SK-N-SH (cell line): ENCODE measurements around the gene CLEC1B. TPM values are rescaled to one million over a fixed set of nuclear protein-coding genes. Genes with fewer than 3 reads are reported as not detected.

Experiments
- CTCF ChIA-PET: fragments of 300-600, 350-600 bp; formaldehyde crosslinking; extraction: SDS; loops from one replicate; lab custom pipeline; 2021; lab: Yijun Ruan, JAX
- POLR2A ChIA-PET: fragments of 350-600 bp; sonication (Branson Sonifier 250); formaldehyde crosslinking; extraction: SDS; loops from one replicate; lab custom pipeline; 2020; ENCODE audit warnings: antibody characterized with exemption, inconsistent platforms; lab: Yijun Ruan, JAX
- DNase-seq: peaks from one replicate; pipeline ENCODE4 v3.0.0; 2012
- H2AFZ ChIP-seq: fragments of 200-600 bp; sonication (generic); 2 replicates; pipeline ENCODE4 v1.8.1; 2016; ENCODE audit warnings: antibody characterized with exemption, mild to moderate bottlenecking, low read depth
- H3F3A ChIP-seq: fragments of 200-600 bp; sonication (generic); replicated peaks from 2 replicates; pipeline ENCODE3; 2016; ENCODE audit warnings: antibody characterized with exemption, mild to moderate bottlenecking; ENCODE audit not compliant: insufficient read depth
- H3K27ac ChIP-seq, 2 experiments: fragments of 200-500 bp in 1 of 2; fragments of 200-600 bp in 1 of 2; sonication (Bioruptor generic) in 1 of 2; sonication (generic), shearing (Covaris generic) in 1 of 2; 2 replicates each; pipeline versions ENCODE4 v1.5.1 to v1.6.1; 2014 to 2016; ENCODE audit warnings: low read depth in 2 of 2, inconsistent platforms in 1 of 2, low read length in 1 of 2, mild to moderate bottlenecking in 1 of 2, mixed read lengths in 1 of 2
- H3K27me3 ChIP-seq: fragments of 200-600 bp; sonication (generic), shearing (Covaris generic); 2 replicates; pipeline ENCODE4 v1.6.1; 2016; ENCODE audit warnings: mixed run types; ENCODE audit not compliant: insufficient read depth
- H3K36me3 ChIP-seq, 2 experiments: fragments of 200-500 bp in 1 of 2; fragments of 200-600 bp in 1 of 2; sonication (Bioruptor generic) in 1 of 2; sonication (generic) in 1 of 2; replicated peaks in 1 of 2; 2 replicates each; pipeline versions ENCODE3 to v1.5.1; 2014 to 2016; ENCODE audit warnings: low read length in 1 of 2, mild to moderate bottlenecking in 1 of 2; ENCODE audit not compliant: insufficient read depth in 2 of 2, control insufficient read depth in 1 of 2
- H3K4me1 ChIP-seq, 2 experiments: fragments of 200-500 bp in 1 of 2; fragments of 200-600 bp in 1 of 2; sonication (Bioruptor generic) in 1 of 2; sonication (generic), shearing (Covaris generic) in 1 of 2; 2 replicates each; pipeline versions ENCODE4 v1.5.1 to v1.6.1; 2014 to 2016; ENCODE audit warnings: low read depth in 1 of 2, low read length in 1 of 2, mixed run types in 1 of 2; ENCODE audit not compliant: insufficient read depth in 2 of 2, control insufficient read depth in 1 of 2
- H3K4me2 ChIP-seq: fragments of 200-600 bp; sonication (generic), shearing (Covaris generic); 2 replicates; pipeline ENCODE4 v1.6.1; 2017; ENCODE audit warnings: mixed run types
- H3K4me3 ChIP-seq, 2 experiments: fragments of 200-500 bp in 1 of 2; fragments of 200-600 bp in 1 of 2; sonication (Bioruptor generic) in 1 of 2; sonication (generic), shearing (Covaris generic) in 1 of 2; 2 replicates each; pipeline versions ENCODE4 v1.5.1 to v1.8.1; 2014 to 2016; ENCODE audit warnings: low read depth in 2 of 2, inconsistent platforms in 1 of 2, low read length in 1 of 2, mild to moderate bottlenecking in 1 of 2, mixed read lengths in 1 of 2, moderate library complexity in 1 of 2
- H3K79me2 ChIP-seq: fragments of 200-600 bp; sonication (generic); 2 replicates; pipeline ENCODE4 v1.8.1; 2017; ENCODE audit warnings: mild to moderate bottlenecking; ENCODE audit not compliant: insufficient read depth
- H3K9ac ChIP-seq: fragments of 200-600 bp; sonication (generic); 2 replicates; pipeline ENCODE4 v1.6.1; 2017; ENCODE audit warnings: mixed run types
- H3K9me2 ChIP-seq: fragments of 200-600 bp; sonication (generic); 2 replicates; pipeline ENCODE4 v1.6.1; 2017; ENCODE audit warnings: mixed run types
- H3K9me3 ChIP-seq: fragments of 200-600 bp; sonication (generic); 2 replicates; pipeline ENCODE4 v1.6.1; 2017; ENCODE audit warnings: mixed run types, mild to moderate bottlenecking, moderate library complexity
- H4K20me1 ChIP-seq: fragments of 200-600 bp; sonication (generic); 2 replicates; pipeline ENCODE4 v1.6.1; 2017; ENCODE audit warnings: mild to moderate bottlenecking, mixed run types; ENCODE audit not compliant: insufficient read depth
- CHD2 ChIP-seq: fragments of 150-350 bp; IDR thresholded peaks from 2 replicates; pipeline ENCODE4 v1.6.1; 2018; ENCODE audit warnings: low read length; ENCODE audit not compliant: partially characterized antibody
- EP300 ChIP-seq, 2 experiments: IDR thresholded peaks; 2 replicates each; pipeline versions ENCODE4 v1.4.0 to v1.6.1; 2012; ENCODE audit warnings: borderline replicate concordance in 1 of 2, low read depth in 1 of 2, low read length in 1 of 2
- FOXJ3 ChIP-seq: sonication (generic); formaldehyde crosslinking; IDR thresholded peaks from 2 replicates; pipeline ENCODE4 v1.5.1; 2020; ENCODE audit warnings: mild to moderate bottlenecking, missing genetic modification reagents
- FOXM1 ChIP-seq: IDR thresholded peaks from 2 replicates; pipeline ENCODE4 v1.4.0; 2012; ENCODE audit warnings: low read depth, mild to moderate bottlenecking
- GABPA ChIP-seq: IDR thresholded peaks from 2 replicates; pipeline ENCODE4 v1.4.0; 2012; ENCODE audit warnings: low read depth, mild to moderate bottlenecking
- RAD21 ChIP-seq: IDR thresholded peaks from 2 replicates; pipeline ENCODE4 v1.6.1; 2012; ENCODE audit warnings: mild to moderate bottlenecking, low read length
- RFX5 ChIP-seq: IDR thresholded peaks from 2 replicates; pipeline ENCODE4 v1.6.1; 2012; ENCODE audit warnings: mild to moderate bottlenecking, improper control_type of control experiment, low read length
- RXRA ChIP-seq: IDR thresholded peaks from 2 replicates; pipeline ENCODE4 v1.4.0; 2012; ENCODE audit warnings: low read depth, mild to moderate bottlenecking, borderline replicate concordance
- TAF1 ChIP-seq: IDR thresholded peaks from 2 replicates; pipeline ENCODE4 v1.6.1; 2012; ENCODE audit warnings: low read depth, mild to moderate bottlenecking, low read length, moderate library complexity, borderline replicate concordance
- TCF12 ChIP-seq: IDR thresholded peaks from 2 replicates; pipeline ENCODE4 v1.4.0; 2012
- YY1 ChIP-seq: IDR thresholded peaks from 2 replicates; pipeline ENCODE4 v1.4.0; 2012; ENCODE audit warnings: low read depth, mild to moderate bottlenecking
- WGBS: methylation state at CpG from one replicate; pipeline ENCODE4 v1.1.6; 2017; ENCODE audit warnings: low lambda C conversion rate; 5-methylcytosine and 5-hydroxymethylcytosine counted together
- polyA plus RNA-seq, 3 experiments: library from polyadenylated mRNA; depleted of rRNA; stranded (reverse); fragments of >200 nt; gene quantifications; 2 replicates each; pipeline ENCODE4 v1.2.3, GENCODE V29; 2012
- TF ChIP-seq, protein P1 (sequence below): fragments of 150-350 bp; IDR thresholded peaks from 2 replicates; pipeline ENCODE4 v1.6.1; 2016; ENCODE audit warnings: mild to moderate bottlenecking, low read depth, low read length
- TF ChIP-seq, protein P2 (sequence below): IDR thresholded peaks from 2 replicates; pipeline ENCODE4 v1.4.0; 2012; ENCODE audit warnings: low read depth, borderline replicate concordance
- TF ChIP-seq, protein P3 (sequence below): fragments of 150-350 bp; IDR thresholded peaks from 2 replicates; pipeline ENCODE4 v1.6.1; 2017; ENCODE audit warnings: antibody characterized with exemption, low read length, low read depth, borderline replicate concordance
- TF ChIP-seq, protein P4 (sequence below): fragments of 200-600 bp; sonication (generic); IDR thresholded peaks from 2 replicates; pipeline ENCODE4 v1.6.1; 2017; ENCODE audit warnings: antibody characterized with exemption, mild to moderate bottlenecking, moderate library complexity

The CLEC1B gene
- polyA plus RNA-seq, 1 of the 3 experiments (the other 2 are of a cell fraction): not detected

DNA sequence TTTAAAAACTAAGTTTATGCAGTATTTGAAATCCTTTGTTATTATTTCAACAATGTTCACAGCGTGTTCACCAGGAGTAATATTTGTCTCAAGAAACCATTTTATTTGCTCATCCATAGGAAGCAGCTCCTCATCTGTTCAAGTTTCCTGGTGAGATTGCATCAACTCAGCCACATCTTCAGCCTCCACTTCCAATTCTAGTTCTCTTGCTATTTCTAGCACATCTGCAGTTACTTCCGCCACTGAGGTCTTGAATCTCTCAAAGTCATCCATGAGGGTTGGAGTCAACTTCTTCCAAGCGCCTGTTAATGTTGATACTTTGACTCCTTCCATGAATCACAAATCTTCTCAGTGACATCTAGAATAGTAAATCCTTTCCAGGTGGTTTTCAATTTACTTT lies 49.6 kb upstream of the CLEC1B start:
- Histone ChIP-seq H3K27ac (no peak overlapping the region), H3K36me3 (no peaks in the 10 kb centered on the region), H3K27me3 (no peaks in the 10 kb centered on the region; the same call in 1 of the 2 replicates), H4K20me1 (no peaks in the 10 kb centered on the region), H3K4me3 (no peak overlapping the region), H3K4me2 (no peak overlapping the region), H3K79me2 (no peaks in the 10 kb centered on the region), H3F3A (no peaks in the 10 kb centered on the region), H3K4me1 (no peaks in the 10 kb centered on the region), H3K9me3 (no peaks in the 10 kb centered on the region), H2AFZ (no peak overlapping the region), H3K9me2 (no peaks in the 10 kb centered on the region), H3K9ac (no peak overlapping the region)
- DNase-seq: no peak
- ChIA-PET CTCF (no interaction called here), POLR2A (no interaction called here)
- WGBS: 9% methylated on average over 3 of the region's 3 CpGs
- no peak for TF ChIP-seq EP300 (IDR thresholded peaks at IDR 0.05; ENCODE audit: borderline replicate concordance in 1 of 2, low read depth in 1 of 2, low read length in 1 of 2)
- TF ChIP-seq, protein P1, sequence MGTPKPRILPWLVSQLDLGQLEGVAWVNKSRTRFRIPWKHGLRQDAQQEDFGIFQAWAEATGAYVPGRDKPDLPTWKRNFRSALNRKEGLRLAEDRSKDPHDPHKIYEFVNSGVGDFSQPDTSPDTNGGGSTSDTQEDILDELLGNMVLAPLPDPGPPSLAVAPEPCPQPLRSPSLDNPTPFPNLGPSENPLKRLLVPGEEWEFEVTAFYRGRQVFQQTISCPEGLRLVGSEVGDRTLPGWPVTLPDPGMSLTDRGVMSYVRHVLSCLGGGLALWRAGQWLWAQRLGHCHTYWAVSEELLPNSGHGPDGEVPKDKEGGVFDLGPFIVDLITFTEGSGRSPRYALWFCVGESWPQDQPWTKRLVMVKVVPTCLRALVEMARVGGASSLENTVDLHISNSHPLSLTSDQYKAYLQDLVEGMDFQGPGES: no peak
- no peak for TF ChIP-seq YY1
- TF ChIP-seq, protein P2, sequence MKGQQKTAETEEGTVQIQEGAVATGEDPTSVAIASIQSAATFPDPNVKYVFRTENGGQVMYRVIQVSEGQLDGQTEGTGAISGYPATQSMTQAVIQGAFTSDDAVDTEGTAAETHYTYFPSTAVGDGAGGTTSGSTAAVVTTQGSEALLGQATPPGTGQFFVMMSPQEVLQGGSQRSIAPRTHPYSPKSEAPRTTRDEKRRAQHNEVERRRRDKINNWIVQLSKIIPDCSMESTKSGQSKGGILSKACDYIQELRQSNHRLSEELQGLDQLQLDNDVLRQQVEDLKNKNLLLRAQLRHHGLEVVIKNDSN: no peak
- no peak for TF ChIP-seq GABPA
- no peak for TF ChIP-seq CHD2
- no peak for TF ChIP-seq RAD21
- no peak for TF ChIP-seq RFX5
- no peak for TF ChIP-seq FOXM1
- TF ChIP-seq TCF12: no peak
- no peak for TF ChIP-seq RXRA
- no peak for TF ChIP-seq FOXJ3 (CRISPR knock-in tag)
- TF ChIP-seq, protein P3, sequence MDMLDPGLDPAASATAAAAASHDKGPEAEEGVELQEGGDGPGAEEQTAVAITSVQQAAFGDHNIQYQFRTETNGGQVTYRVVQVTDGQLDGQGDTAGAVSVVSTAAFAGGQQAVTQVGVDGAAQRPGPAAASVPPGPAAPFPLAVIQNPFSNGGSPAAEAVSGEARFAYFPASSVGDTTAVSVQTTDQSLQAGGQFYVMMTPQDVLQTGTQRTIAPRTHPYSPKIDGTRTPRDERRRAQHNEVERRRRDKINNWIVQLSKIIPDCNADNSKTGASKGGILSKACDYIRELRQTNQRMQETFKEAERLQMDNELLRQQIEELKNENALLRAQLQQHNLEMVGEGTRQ: no peak
- no peak for TF ChIP-seq TAF1
- TF ChIP-seq, protein P4, sequence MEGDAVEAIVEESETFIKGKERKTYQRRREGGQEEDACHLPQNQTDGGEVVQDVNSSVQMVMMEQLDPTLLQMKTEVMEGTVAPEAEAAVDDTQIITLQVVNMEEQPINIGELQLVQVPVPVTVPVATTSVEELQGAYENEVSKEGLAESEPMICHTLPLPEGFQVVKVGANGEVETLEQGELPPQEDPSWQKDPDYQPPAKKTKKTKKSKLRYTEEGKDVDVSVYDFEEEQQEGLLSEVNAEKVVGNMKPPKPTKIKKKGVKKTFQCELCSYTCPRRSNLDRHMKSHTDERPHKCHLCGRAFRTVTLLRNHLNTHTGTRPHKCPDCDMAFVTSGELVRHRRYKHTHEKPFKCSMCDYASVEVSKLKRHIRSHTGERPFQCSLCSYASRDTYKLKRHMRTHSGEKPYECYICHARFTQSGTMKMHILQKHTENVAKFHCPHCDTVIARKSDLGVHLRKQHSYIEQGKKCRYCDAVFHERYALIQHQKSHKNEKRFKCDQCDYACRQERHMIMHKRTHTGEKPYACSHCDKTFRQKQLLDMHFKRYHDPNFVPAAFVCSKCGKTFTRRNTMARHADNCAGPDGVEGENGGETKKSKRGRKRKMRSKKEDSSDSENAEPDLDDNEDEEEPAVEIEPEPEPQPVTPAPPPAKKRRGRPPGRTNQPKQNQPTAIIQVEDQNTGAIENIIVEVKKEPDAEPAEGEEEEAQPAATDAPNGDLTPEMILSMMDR: no peak
